ENCODE measurements around the gene C16orf74.

DNA sequence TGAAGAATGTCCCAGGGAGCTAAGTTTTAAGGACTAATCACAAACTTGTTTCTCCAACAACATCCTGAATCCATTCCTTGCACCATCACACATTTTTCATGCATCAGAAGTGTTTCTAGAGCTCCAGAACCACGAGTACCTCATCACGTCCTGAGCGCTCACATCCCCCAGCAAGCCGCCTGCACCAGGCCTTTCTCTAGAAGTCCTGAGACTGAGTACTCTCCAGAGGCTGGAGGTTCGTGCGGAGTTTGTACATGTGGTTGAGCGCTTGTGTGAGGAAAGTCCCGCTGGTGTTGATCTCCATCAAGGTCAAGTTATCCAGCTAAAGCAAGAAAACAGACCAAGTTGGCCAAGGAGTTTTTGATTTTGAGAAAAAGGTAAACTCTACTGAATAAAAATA, 72.9 kb downstream of the C16orf74 start:
- TF ChIP-seq CTCF (IDR thresholded peaks at IDR 0.05) (no peak), POLR2A (IDR thresholded peaks at IDR 0.05) (no peak), EP300 (IDR thresholded peaks at IDR 0.05) (no peak), POLR2AphosphoS5 (IDR thresholded peaks at IDR 0.05) (no peak)
